HEK293T (cell line): ENCODE measurements around the gene SOBP.

Source experiments
- CTCF ChIA-PET: fragments of 350-600 bp; formaldehyde crosslinking; extraction: SDS; loops from one replicate; lab custom pipeline; 2021; ENCODE audit warnings: antibody characterized with exemption, inconsistent platforms; lab: Yijun Ruan, JAX
- POLR2A ChIA-PET: fragments of 350-600 bp; formaldehyde crosslinking; extraction: SDS; loops from one replicate; lab custom pipeline; 2020; ENCODE audit warnings: antibody characterized with exemption, inconsistent platforms; lab: Yijun Ruan, JAX
- DNase-seq: peaks from one replicate; pipeline ENCODE4 v3.0.0; 2012; ENCODE audit warnings: mixed read lengths; ENCODE audit errors: extremely low spot score
- ARNT ChIP-seq: fragments of 450-650 bp; IDR thresholded peaks from 2 replicates; pipeline ENCODE4 v1.6.1; 2017; ENCODE audit warnings: mild to moderate bottlenecking
- BHLHE40 ChIP-seq: fragments of 450-650 bp; IDR thresholded peaks from 2 replicates; pipeline ENCODE4 v1.6.1; 2016; ENCODE audit warnings: mild to moderate bottlenecking, moderate library complexity, borderline replicate concordance
- CTBP1 ChIP-seq: fragments of 450-650 bp; IDR thresholded peaks from 2 replicates; pipeline ENCODE4 v1.6.1; 2016; ENCODE audit warnings: borderline replicate concordance
- ELF4 ChIP-seq: fragments of 450-650 bp; IDR thresholded peaks from 2 replicates; pipeline ENCODE4 v1.6.1; 2017; ENCODE audit warnings: antibody characterized with exemption
- FOXA1 ChIP-seq: fragments of 450-650 bp; IDR thresholded peaks from 2 replicates; pipeline ENCODE4 v1.6.1; 2016; ENCODE audit warnings: mild to moderate bottlenecking
- FOXK2 ChIP-seq: fragments of 450-650 bp; IDR thresholded peaks from 2 replicates; pipeline ENCODE4 v1.6.1; 2016; ENCODE audit warnings: mild to moderate bottlenecking
- FOXM1 ChIP-seq: fragments of 450-650 bp; IDR thresholded peaks from 2 replicates; pipeline ENCODE4 v1.6.1; 2017; ENCODE audit warnings: mild to moderate bottlenecking, borderline replicate concordance
- HDGF ChIP-seq: fragments of 450-650 bp; IDR thresholded peaks from 2 replicates; pipeline ENCODE4 v1.6.1; 2017; ENCODE audit warnings: antibody characterized with exemption, borderline replicate concordance
- L3MBTL2 ChIP-seq: fragments of 450-650 bp; conservative IDR thresholded peaks from 2 replicates; pipeline ENCODE4 v1.6.1; 2016; ENCODE audit warnings: mild to moderate bottlenecking
- LEF1 ChIP-seq: fragments of 450-650 bp; IDR thresholded peaks from 2 replicates; pipeline ENCODE4 v1.6.1; 2017; ENCODE audit warnings: mild to moderate bottlenecking, borderline replicate concordance
- NFRKB ChIP-seq: fragments of 450-650 bp; IDR thresholded peaks from 2 replicates; pipeline ENCODE4 v1.6.1; 2016; ENCODE audit warnings: mild to moderate bottlenecking, moderate library complexity
- SP1 ChIP-seq: fragments of 450-650 bp; IDR thresholded peaks from 2 replicates; pipeline ENCODE4 v1.6.1; 2017
- SUZ12 ChIP-seq: fragments of 450-650 bp; IDR thresholded peaks from 2 replicates; pipeline ENCODE4 v1.6.1; 2016; ENCODE audit warnings: mild to moderate bottlenecking
- TARDBP ChIP-seq: fragments of 450-650 bp; IDR thresholded peaks from 2 replicates; pipeline ENCODE4 v1.6.1; 2016
- ZNF384 ChIP-seq: fragments of 450-650 bp; IDR thresholded peaks from 2 replicates; pipeline ENCODE4 v1.6.1; 2016
- TF ChIP-seq, protein P1 (sequence below): fragments of 450-650 bp; IDR thresholded peaks from 2 replicates; pipeline ENCODE4 v1.6.1; 2016

The SOBP gene

DNA sequence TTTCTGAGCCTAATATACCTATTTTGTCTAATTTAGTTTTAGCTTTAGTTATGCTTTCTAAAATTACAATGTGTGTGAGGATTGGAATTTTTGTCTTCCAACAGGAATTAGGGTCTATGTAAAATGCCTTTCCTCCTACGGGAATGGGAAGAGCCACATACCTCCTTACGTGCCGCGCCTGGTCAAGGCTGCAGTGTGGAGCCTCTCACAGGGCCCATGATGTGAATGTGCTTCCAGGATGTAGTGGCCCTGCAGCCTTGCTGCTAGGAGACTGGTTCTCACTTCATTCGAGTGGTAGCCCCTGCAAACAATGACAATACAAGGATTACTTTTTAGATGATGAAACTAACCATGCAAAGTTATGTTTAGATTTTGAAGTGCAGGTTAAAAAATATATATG, 110.2 kb downstream of the SOBP start:
- DNase-seq = no peak
- ChIA-PET CTCF (no interaction called here), POLR2A (no interaction called here)
- TF ChIP-seq ELF4 (no peak), TARDBP (no peak), ARNT (no peak), LEF1 (no peak), CTBP1 (no peak), SP1 (no peak), L3MBTL2 (no peak), SUZ12 (no peak), HDGF (no peak), FOXM1 (no peak), ZNF384 (no peak), NFRKB (no peak), BHLHE40 (no peak), FOXK2 (no peak), FOXA1 (no peak)
- TF ChIP-seq, protein P1, sequence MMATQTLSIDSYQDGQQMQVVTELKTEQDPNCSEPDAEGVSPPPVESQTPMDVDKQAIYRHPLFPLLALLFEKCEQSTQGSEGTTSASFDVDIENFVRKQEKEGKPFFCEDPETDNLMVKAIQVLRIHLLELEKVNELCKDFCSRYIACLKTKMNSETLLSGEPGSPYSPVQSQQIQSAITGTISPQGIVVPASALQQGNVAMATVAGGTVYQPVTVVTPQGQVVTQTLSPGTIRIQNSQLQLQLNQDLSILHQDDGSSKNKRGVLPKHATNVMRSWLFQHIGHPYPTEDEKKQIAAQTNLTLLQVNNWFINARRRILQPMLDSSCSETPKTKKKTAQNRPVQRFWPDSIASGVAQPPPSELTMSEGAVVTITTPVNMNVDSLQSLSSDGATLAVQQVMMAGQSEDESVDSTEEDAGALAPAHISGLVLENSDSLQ = no peak

DNA sequence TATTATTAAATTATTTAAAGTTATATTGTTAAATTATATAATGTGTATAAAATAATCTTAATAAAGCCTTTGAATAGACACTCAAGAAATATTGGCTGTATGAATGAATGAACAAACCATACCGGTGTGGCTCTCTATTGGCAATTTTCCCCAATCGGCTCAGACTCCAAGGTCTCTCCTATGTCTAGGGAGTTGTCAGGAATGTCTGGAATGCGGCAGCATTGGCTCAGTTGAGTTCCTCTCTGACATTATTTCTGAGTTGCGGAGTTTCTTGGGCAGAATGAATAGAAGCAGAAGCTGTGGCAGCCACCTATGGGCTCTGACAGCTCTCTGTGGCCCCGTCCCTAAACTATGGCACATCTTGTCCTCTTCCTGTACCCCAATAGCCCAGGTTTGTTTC, 111.0 kb downstream of the SOBP start:
- ChIA-PET POLR2A (no interaction called here), CTCF (interaction anchor here (0.5 kb wide), 1 partner anchor 138 kb away, joined by 6 read pairs; no protein-coding TSS in a partner anchor)
- no peak for DNase-seq
- TF ChIP-seq SP1 (no peak), L3MBTL2 (no peak), SUZ12 (no peak), FOXK2 (no peak), NFRKB (no peak), ZNF384 (no peak), CTBP1 (no peak), ELF4 (no peak), FOXA1 (no peak), FOXM1 (no peak), TARDBP (no peak), BHLHE40 (no peak), ARNT (no peak), LEF1 (no peak), HDGF (no peak)
- TF ChIP-seq, protein P1 = no peak

DNA sequence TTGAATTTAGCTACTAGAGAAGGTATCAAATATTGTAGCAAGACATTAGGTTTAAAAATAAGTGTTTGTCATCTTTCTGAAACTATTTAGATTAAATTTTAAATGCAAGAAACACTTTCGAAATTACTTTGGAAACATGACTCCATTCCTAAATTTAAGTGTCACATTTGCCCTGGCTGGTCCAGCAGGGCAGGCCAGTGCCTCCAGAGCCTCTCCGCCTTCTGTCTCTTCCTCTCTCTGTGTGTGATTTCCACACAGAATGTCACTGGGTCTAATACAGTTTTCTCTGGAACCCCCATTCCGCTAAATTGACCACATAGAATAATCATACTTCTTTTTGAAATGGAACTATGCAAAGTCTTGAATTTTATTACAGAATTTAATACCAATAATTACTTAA, 111.5 kb downstream of the SOBP start:
- POLR2A ChIA-PET = no interaction called here
- no peak for DNase-seq
- TF ChIP-seq, protein P1 = no peak
- no peak for TF ChIP-seq FOXM1
- TF ChIP-seq L3MBTL2 = no peak
- no peak for TF ChIP-seq SUZ12
- no peak for TF ChIP-seq HDGF
- no peak for TF ChIP-seq ELF4
- no peak for TF ChIP-seq LEF1
- TF ChIP-seq FOXA1 = no peak
- TF ChIP-seq CTBP1 = no peak
- TF ChIP-seq ZNF384 = no peak
- TF ChIP-seq FOXK2 = no peak
- no peak for TF ChIP-seq NFRKB
- TF ChIP-seq TARDBP = no peak
- no peak for TF ChIP-seq BHLHE40
- TF ChIP-seq SP1 = no peak
- no peak for TF ChIP-seq ARNT
- CTCF ChIA-PET = no interaction called here

DNA sequence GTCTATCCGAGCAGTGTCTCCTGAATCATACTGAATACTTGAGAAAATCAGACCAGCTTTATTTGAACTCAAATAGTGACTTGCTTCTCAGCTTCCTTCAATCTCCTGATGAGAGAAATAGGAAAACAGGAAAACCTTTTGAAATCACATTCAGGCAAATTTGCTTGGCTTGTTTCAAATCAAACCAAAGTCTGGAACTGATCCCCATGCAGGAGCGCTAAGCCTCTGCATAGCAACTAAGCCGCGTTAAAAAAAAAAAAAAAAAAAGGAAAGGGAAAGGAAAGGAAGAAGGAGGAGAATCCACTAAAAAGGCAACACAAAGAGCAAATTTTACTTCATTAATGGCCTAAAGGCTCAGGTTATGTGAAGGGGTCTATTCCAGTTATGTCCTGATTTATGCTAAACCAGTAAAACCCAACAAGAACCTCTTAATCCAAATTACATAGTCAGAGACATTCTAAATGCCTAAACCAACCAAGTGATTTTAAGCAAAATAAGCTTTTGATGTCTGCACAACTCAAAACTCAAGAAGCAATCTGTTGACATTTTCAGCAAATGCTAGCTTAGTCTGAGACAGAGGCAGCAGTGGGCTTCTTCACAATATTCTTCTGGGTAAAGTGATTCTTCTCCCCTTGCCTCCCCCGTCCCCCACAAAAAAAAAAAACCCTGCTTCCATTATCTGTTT, 112.5 kb downstream of the SOBP start:
- ChIA-PET POLR2A (no interaction called here), CTCF (no interaction called here)
- no peak for TF ChIP-seq TARDBP
- no peak for TF ChIP-seq FOXK2
- TF ChIP-seq ZNF384 = peak; percentile 56; the same call in 1 of the 2 replicates
- TF ChIP-seq BHLHE40 = no peak
- TF ChIP-seq, protein P1 = no peak
- no peak for DNase-seq

DNA sequence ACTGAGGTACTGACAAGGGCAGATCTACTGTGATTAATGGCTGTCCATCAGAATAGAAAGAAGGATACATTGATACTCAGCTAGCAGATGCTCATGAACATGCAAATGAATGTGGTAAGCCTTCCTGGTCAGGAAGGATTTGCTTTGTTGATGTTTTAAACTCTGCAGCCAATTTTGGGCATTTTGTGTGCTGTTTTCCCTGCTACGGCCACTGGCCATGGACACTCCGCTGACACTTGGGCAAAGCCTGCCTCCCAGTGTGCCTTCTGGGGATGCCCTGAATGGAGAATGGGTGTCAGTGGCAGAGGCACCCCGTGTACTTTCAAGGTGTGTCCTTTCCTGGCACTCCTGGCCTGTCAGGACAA, 113.1 kb downstream of the SOBP start:
- CTCF ChIA-PET = no interaction called here
- DNase-seq = no peak
- POLR2A ChIA-PET = no interaction called here
- TF ChIP-seq, protein P1 = peak; percentile 9; the same call in 1 of the 2 replicates
- TF ChIP-seq CTBP1 (no peak), ZNF384 (no peak), FOXK2 (no peak)
